Measurements from ENCODE around the gene IQGAP1.
"Not testable (repeated sequence)": the region's sequence is repeated elsewhere in the genome, so short reads cannot be mapped to it uniquely, and the experiment has no call there.

The IQGAP1 gene

DNA sequence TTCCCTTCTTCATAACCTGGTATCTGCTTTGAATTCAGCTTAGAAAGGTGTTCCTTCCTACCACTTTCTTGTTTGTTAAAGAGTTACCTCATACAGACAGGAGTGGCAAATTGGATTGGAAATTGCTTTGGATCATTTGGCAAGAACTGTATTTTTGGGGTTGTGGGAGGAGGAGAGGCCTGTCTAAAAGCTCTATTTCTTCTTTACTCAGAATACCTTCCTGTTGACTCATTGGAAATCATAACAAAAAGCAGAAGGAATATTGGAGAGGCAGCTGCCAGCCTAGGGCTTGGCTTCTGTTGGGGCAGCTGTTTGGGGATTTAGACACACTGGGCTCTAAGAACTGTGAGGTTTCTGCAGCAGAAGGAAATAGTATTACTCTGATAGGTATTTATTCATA lies 14.2 kb downstream of the IQGAP1 start:
- TF ChIP-seq CTCF (IDR thresholded peaks at IDR 0.05; ENCODE audit: extremely low read depth, missing control alignments), result no peak
- no peak for DNase-seq (ENCODE audit: low spot score)

DNA sequence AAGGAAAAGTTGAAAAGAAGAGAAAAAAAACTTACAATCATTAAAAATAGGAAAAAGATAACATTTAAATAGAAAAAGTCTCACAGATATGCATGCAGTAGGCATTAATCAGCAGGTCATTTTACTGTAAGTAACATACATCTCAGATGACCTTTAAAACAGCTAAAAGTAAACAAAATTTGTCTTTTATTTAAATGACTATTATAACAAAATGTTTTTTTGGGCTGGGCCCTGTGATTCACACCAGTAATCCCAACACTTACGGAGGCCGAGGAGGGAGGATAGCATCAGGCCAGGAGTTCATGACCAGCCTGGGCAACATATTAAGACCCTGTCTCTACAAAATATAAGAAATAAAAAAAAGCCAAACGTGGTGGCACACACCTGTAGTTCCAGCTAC lies 14.7 kb downstream of the IQGAP1 start:
- no peak for TF ChIP-seq CTCF (IDR thresholded peaks at IDR 0.05; ENCODE audit: extremely low read depth, missing control alignments)
- no peak for DNase-seq (ENCODE audit: low spot score)

GRCh38 chr15:90405055-90405607 lies 17.1 kb downstream of the IQGAP1 start:
- no peak for TF ChIP-seq CTCF (IDR thresholded peaks at IDR 0.05; ENCODE audit: extremely low read depth, missing control alignments)
- no peak for DNase-seq (ENCODE audit: low spot score)

DNA sequence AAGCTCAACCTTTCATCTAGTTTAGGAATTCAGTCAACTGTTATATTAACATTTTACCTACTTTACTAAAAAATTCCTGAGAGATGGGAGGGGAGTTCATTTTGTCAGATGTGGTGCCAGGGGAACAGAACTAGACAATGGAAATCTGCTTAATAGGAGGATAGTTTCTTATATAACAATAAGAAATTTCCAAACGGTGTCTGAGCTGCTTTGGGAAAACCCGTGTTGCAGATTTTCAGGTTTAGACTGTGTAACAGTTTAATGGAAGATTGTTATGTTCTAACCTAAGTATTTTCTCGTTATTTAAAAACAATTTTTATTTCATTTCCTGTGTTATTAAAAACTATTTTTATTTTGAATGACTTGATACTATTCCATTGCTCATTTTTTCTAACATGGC lies 19.3 kb downstream of the IQGAP1 start:
- no peak for DNase-seq (ENCODE audit: low spot score)
- TF ChIP-seq CTCF (IDR thresholded peaks at IDR 0.05; ENCODE audit: extremely low read depth, missing control alignments), result no peak

- TF ChIP-seq CTCF (IDR thresholded peaks at IDR 0.05; ENCODE audit: extremely low read depth, missing control alignments), result no peak
- no peak for DNase-seq (ENCODE audit: low spot score)
These were observed 19.9 kb downstream of the IQGAP1 start for GRCh38 chr15:90407871-90408317.

GRCh38 chr15:90408657-90409056 lies 20.6 kb downstream of the IQGAP1 start:
- no peak for DNase-seq (ENCODE audit: low spot score)
- TF ChIP-seq CTCF (IDR thresholded peaks at IDR 0.05; ENCODE audit: extremely low read depth, missing control alignments), result no peak

DNA sequence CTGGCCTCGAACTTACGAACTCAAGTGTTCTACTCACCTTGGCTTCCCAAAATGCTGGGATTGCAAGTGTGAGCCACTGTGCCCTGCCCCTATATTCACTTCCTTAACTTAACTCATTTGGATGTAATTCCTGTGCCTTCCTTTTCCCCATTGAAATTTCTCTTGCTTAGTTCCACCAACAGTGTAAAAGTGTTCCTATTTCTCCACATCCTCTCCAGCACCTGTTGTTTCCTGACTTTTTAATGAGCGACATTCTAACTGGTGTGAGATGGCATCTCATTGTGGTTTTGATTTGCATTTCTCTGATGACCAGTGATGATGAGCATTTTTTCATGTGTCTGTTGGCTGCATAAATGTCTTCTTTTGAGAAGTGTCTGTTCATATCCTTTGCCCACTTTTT lies 21.5 kb downstream of the IQGAP1 start:
- DNase-seq (ENCODE audit: low spot score), result not testable (repeated sequence)

DNA sequence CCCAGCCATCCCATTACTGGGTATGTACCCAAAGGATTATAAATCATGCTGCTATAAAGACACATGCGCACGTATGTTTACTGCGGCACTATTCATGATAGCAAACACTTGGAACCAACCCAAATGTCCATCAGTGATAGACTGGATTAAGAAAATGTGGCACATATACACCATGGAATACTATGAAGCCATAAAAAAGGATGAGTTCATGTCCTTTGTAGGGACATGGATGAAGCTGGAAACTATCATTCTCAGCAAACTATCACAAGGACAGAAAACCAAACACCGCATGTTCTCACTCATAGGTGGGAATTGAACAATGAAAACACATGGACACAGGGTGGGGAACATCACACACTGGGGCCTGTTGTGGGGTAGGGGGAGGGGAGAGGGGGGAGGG lies 22.3 kb downstream of the IQGAP1 start:
- DNase-seq (ENCODE audit: low spot score), result not testable (repeated sequence)
